NCI-H187 treated with DMSO at 0.1 percent for 48 hours (cell line): Measurements from ENCODE around the gene TFF3.
A peak's percentile ranks its signal among the peaks of the same experiment; 100 is the strongest.

Experiments
- DNase-seq: peaks from one replicate; lab custom pipeline; 2025; lab: John Stamatoyannopoulos, UW

The TFF3 gene

DNA sequence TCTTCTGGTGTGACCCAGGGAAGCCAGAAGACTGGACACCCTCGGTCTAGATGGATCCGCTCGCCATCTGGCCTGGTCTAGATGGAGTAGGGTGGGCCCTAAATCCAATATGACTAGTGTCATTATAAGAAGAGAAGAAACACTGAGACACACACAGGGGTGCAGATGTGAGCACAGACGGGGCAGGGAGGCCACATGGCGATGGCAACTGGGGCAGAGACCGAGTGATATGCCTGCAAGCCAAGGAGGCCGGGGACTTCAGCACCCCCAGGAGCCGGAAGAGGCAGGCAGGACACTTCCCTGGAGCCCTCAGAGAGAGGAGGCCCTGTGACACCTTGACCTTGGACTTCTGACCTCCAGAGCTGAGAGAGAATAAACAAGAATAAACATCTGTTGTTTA lies 5.6 kb upstream of the TFF3 start:
- DNase-seq, result no peak

DNA sequence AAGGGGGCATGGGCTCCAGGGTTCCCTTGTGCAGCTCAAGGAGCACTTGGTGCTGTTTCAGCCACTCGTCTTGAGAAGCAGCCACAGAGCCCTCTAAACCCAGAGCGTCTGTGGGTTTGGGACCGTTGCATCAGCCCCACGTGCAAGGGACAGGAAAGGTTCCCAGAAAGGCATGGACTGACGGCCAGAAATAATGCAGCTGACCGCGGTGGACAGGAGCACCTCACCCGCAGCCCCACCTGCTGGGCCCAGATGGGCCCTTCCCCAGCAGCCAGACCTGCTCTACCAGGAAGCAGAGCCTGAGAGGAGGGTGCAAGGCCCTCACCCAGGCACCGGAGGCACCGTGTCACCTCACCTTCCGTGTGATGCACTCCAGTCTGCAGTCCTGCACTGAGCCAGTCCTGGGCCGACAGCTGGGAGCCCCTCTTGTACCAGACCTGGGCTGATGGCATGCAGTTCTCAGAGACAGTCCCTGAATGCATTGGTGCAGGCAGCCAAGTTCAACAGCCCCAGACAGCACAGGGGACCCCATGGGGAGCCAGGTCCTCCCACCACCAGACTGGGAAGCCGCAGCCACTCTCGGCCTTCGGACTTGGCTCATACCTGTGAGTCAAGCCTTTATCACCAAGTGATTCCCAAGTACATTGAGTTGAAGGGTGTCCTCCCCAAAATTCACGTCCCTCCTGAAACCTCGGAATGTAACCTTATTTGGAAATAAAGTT lies 4.8 kb upstream of the TFF3 start:
- no peak for DNase-seq

DNA sequence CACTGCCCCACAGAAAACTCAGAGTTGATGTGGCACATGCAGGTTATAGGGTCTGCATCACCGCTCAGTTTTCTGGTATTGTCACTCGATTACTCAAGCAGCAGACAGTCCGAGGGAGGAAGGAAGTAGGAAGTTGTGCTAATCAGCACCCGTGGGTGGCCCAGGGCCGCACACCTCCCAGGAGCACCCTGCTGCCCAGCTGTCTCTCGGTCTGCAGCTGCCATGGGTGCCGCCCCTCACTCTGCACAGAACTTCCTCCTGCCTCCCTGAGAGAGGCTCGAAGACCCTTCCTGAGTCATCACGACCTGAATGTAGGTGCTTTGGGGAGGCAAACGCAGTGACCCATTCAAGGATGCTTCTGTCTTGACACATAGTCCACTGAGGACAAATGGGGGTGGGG lies 4.2 kb upstream of the TFF3 start:
- DNase-seq, result no peak

DNA sequence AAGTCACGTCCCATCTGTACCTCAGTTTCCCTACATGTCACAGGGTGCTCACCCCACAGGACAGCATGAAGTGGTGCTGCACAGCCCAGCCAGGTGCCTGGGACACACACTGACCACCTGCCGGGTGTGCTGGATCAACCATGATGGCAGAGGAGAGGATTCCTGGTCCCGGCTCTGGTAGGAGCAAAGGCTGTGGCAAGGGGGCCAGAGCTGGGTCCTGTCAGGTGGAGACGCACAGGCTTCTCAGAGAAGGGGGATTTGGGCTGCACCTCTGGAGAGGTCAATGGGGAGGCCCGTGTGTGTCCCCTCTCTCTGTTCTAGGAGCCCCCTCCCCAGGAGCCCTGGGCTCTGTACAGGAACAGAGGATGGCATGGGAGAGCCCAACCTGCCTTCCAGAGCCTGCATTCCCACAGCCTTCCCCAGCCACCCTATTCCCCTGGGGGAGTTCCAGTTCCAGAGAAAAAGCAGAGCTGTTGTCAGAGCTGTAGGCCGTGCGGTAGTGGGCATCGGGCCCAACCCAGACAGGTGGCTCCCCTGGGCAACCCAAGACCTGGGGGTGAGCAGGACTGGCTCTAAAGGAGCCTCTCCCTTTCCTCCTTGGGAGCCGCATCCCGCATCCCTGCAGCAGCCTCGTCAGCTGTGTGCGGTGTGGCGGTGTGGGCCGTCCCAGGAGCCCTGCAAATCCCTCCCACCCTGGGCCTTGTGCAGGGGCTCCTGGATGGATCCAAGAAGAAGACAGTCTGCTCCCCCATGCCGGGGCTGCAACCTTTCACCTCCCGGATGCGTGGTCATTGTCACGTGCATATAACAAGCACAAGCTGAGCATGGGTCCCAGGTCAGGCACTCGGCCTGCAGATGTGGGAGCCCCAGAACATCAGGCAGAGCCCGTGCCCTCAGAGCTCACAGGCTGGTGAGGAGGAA lies 2.9 kb upstream of the TFF3 start:
- DNase-seq, result no peak

DNA sequence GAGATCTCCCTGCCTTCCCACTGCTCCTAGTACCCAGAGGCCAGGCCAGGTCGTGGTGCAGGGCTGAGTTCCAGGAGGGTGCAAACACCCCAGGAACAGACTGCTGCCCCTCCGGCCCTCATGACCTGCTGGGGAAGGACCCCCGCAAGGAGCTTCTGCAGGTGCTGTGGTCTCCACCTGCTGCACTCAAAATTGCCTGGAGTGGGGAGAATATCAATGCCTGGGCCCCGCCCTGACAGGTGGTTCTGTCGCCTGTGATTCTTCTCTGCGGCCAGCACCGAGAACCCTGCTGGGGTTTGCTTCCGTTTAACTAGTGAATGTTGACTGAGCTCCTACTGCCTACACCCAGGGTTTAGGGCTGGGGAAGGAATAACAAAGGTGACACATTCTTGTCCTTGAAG lies 2.1 kb upstream of the TFF3 start:
- DNase-seq, result peak; percentile 73

DNA sequence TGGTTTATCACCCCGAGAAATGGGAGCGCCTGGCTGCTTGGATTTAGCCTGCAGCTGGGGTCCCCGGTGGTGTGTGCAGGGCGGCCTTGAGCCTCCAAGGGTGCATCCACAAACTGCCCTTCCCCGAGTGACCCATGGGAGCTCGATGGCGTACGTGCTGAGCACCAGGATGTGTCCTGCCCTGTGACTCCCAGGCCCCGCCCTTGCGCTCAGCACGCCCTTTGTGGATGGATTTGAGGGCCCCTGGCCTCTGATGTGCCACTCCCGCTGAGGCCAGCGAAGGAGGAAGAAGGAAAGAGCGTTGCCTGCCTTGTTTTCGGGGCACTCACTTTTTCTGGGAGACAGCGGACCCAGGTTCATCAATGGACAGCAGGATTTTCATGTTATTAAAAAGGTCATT lies 1.7 kb upstream of the TFF3 start:
- DNase-seq, result no peak

DNA sequence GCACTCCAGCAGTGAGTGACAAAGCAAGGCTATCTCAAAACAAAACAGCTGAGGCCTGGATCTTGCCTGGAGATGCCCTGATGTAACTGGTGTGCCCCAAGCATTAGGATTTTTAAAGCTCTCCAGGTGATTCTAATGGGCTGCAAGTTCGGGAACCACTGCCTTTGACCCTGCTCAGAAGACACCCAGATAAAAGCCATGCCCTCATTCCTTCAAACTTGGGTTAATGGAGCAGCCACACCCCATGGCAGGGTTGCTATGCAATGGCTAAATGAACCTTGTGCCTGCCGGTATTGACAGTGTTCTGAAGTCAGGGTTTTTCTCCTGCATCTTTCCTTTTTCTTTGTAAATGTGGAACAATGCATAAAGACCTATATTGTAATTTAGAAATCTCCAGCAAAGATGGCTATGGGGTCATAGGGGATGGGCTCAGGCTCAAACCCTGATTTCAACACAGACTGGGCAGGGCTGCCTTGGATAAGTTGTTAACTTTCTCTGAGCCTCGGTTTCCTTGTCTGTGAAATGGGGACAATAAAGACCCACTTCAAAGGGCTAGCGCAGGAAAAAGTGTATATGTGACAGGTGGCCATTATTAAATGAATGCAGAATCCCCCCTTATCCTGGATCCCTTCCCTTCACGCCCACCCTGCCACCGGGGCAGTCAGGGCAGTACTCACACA lies 453 bp downstream of the TFF3 start:
- no peak for DNase-seq

DNA sequence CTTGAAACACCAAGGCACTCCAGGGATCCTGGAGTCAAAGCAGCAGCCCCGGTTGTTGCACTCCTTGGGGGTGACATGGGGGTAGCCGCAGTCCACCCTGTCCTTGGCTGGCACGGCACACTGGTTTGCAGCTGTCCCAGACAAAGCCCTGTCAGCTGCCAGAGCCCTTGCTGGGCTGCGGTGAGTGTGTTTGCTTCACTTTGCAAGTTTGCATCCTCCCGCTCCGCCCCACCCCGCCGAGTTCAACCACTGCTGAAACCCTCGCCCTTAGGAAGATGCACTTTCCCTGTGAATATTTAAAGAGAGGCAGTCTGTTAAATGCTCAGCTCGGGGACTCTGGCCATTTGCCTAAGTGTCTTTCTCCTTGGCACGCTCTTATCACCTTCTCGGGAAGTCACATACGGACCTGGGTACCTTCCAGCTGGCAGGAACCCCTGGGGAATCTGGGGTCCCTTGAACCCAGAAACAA lies 1.7 kb downstream of the TFF3 start:
- peak; percentile 28 for DNase-seq

DNA sequence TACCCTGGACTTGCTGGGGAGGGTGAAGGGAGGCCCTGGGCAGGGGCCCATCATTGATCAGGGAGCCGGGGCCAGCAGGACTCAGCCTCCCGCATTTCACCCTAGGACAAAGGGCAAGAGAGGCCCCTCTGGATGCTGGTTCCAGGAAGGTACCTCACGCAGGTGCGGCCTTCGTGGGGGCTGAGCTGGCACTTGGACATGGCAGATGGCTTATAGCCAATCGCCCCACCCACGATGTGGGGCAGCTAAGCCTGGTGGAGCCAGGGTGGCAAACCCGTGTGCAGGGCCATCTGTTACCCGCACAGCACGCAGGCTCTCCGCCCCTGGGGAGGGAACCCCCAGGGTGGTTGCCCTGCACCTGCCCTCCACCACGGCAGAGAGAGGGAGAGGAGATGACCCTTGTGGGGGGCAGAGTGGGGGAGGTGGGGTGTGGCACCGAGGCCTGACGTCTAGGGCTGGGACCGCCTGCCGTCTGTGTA lies 2.5 kb downstream of the TFF3 start:
- DNase-seq, result no peak

DNA sequence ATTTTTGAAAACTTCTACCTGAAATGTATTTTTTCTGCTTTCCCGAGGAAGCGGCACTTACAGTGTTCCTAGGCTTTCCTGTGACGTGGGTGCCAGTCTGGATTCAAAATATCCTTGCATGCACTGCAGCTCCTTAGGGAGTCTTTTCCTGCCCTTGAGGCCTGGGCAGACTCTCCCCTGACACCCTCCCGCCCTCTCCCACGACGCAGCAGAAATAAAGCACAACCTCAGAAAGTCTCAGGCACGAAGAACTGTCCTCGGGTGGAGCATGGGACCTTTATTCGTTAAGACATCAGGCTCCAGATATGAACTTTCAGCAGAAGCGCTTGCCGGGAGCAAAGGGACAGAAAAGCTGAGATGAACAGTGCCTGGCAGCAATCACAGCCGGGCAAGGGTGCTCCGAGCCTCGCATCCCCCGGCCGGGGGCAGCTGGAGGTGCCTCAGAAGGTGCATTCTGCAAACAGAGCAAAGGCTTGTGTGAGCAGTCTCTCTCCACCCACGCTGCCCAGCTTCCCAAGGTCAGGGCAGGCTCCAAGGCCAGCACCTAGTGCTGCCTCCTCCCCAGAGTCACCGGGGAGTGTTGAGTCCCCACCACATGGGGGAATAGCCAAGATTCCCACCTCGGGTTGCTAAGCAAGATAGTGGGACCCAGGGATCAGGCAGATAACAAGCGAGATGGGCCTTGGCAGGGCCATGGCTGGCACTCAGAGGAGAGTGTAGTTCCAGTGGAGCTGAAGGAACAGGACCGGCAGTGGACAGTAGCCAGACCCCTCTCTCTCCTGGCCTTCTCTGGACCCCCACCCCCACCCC lies 3.2 kb downstream of the TFF3 start:
- no peak for DNase-seq

DNA sequence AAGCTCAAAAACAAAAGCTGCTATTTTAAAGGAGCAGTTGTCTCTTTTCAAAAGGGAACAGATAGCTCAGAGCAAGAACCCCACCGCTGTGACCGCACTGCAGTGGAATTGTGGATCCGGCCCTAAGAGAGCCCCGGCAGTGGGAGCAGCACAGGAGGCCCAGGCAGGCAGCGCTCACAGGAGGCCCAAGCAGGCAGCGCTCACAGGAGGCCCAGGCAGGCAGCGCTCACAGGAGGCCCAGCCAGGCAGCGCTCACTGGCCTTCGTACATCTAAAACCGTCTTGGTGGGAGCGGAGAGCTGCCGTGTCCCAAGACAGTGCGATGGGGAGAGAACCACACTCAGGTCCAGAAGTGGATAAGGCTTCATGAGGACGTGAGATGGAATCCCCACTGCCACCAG lies 4.0 kb downstream of the TFF3 start:
- DNase-seq, result no peak

DNA sequence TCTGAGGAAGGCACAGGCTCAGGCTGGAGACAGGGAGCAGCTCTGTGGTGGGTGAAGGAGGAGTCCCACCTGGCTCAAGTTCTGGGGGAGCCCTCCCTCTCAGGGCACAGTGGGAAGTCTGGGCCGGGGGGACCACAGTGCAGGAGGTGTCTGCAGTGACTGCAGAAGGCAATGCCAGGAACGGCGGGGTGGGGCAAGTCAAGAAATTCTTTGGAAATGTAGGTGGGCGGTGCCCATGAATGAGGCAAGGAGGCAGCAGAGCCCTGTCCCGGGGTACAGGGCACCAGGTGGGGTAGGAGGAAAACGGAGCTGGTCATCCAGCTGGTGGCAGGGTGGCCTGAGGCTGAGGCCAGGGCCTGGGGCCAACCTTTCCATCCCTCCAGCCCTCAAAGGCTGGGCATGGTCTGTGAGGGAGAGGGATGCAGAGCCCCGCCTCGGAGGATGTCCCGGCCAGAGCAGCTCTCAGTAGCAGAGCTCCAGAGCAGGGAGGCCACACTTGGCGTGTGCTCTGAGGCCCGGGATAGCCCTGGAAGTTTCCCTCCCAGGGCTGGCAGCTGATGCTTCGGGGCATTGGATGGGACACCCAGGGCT lies 4.7 kb downstream of the TFF3 start:
- no peak for DNase-seq

DNA sequence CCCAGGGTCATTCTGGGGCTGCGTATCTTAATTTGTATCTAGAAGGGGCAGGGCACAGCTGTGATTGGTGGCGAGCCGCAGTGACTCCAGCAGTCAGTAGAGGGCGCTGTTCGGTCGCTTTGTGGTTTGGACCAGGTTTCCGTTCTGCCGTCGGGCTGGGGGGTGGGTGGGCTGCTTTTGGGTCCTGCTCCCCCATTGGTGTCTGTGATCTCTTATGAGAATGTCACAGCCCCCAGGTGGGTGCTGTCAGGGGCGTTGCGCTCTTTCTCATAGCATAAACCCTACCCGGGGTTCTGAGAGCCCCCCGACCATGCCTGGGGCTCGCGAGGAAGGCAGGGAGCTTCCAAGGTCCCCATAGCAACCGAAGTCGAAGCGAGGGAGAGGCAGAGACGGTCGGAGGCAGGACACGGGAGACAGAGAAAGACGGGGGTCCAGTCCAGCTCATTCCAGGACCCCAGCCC lies 5.4 kb downstream of the TFF3 start:
- no peak for DNase-seq

DNA sequence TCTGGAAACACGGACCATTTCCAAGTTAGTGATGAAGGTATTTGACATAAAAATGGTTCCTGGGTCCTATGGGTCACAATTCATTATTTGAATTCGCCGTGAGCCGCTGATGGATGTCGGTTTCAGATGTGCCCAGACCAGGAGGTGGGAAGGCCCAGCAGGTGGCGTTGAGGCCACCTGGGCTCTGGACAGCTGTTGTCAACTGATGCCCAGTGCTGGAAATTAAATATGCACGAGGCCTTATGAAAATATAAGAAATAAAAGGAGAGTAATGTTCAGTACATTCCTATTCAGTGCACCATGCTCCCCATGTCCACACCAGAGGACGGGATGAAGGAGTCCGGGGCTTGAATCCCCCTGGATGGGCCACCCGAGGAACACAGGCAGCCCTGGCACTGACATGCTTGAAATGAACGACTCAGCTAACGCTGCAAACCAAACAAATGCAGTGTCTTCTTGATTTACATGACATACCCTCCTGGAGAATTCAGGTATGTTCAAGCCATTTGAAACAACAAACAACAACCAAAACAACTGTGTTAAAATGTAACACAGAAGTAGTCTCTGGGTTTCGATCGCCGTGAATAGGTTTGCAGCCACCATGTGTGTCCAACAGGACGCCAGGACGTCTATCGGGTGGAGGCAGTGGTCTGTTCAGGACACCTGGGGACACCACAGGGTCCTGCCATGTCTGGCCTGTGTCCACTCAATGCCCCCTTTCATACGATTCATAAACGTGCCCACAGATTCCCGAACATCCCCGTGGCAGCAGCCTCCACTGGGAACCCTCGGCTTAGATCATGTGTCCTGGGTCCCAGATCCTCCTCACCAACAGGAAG lies 6.1 kb downstream of the TFF3 start:
- no peak for DNase-seq

DNA sequence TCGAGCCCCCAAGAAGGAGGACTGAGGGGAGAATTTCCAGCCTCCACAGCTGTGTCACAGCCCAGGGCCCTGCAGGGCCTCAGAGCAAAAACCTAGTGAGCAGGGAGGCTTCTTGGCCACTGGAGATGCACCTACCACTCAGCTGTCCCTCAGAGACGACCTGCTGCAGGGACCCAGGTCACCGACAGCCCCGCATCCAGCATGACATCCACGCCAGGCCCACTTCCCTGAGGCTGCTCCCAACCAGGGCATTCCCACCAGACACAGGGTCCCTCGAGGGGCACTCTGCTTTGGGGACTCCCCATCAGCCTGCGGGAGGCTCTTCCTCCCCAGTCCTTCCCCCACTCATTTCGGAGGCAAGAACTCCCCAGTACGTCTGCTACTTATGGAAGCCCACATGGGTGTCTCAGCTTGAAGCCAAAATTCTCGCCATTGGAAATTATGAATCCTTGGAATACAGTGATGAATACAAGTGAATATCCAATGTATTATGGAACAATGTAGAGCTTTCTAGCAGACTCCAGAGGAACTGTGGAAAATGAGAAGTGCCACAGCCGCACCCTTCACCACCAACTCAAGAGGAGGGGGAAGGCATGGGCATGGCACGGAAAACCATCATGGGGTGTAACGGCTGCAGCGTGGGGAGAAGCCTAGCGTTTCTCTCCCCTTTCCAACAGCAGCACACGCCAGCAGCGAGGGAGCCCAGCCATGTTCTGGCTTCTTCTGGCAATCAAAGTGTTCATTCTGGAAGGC lies 6.9 kb downstream of the TFF3 start:
- DNase-seq, result no peak

DNA sequence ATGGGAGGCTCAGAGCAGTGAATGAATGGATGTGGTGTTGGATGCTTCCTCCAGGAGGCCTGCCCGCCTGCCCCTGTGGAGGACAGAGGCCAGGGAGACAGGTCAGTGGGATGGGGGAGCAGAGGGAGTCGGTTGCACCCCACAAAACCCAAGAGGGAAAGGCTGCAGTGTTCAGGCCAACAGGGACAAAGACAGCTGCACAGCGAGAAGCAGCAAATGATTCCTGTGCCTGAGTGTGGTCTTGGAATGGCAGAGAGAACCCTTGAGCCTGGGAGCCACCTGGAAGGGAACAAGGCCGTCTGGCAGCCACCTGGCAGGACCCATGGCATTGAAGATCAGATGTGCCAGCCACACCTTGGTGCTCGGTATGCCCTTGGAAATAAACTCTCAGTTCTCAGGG lies 8.1 kb downstream of the TFF3 start:
- peak; percentile 16 for DNase-seq

DNA sequence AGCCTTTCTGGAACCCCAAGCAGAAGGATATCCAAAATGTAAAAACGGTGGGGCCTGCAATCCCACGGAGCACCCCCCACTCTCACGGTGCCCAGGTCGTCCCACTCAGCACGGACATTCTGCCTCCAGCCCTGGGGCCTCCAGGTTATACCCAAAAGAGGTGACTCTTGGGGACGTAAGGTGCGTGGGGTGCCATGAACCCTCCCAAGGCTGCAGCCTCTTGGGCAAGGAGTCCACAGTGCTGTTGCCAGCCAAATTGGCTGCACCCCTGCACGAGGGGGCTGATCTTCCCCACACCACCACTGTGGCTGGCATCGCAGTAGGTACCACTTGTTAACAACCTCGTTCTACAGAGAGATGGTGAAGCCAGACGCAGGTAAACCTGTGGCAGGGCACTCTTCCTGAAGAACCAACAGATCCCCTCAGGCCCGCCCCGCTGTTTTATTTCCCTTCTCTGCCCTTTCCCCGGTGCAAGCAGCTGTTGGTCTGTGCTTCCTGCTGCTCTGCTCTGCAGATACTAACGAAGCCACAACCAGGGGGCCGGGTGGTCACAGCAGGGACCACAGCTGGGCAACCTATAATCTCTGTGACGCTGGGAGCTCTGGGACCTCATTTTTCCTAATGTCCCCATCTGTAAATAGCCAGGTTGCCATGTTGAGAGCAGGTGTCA lies 8.7 kb downstream of the TFF3 start:
- DNase-seq, result no peak

DNA sequence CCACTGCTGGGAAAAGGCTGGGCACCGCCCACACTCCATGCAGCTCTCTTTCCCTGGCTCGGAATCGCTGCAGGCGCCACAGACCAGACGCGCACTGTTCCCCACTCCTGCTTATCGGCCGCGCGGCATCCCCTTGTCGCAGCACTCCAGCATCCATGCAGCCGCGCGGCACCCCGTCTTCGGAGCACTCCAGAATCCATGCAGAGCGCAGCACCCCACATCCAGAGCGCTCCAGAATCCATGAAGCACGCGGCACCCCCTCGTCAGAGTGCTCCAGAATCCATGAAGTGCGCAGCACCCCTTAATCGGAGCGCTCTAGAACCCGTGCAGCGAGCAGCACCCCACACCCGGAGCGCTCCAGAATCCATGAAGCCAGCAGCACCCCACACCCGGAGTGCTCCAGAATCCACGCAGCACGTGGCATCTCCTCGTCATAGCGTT lies 9.5 kb downstream of the TFF3 start:
- no peak for DNase-seq
